Mesothelial cell of epicardium (in vitro differentiated cells): Measurements from ENCODE around the gene ROBO1. TPM values are rescaled to one million over a fixed set of nuclear protein-coding genes. Genes with fewer than 3 reads are reported as not detected.

Experiments used
- DNase-seq, 2 experiments: peaks; one replicate each; pipeline ENCODE4 v3.0.0; 2021; ENCODE audit warnings: low spot score in 2 of 2; ENCODE audit not compliant: unreplicated experiment in 2 of 2
- H3K27ac Mint-ChIP-seq: 2 replicates; pipeline ENCODE4 v1.8.0; 2021; ENCODE audit warnings: mixed read lengths
- H3K27me3 Mint-ChIP-seq: 2 replicates; pipeline ENCODE4 v1.8.0; 2021; ENCODE audit warnings: low read depth, mixed read lengths
- H3K36me3 Mint-ChIP-seq: 2 replicates; pipeline ENCODE4 v1.8.0; 2021; ENCODE audit warnings: mixed read lengths
- H3K4me1 Mint-ChIP-seq: 2 replicates; pipeline ENCODE4 v1.8.0; 2021; ENCODE audit warnings: mixed read lengths
- H3K4me3 Mint-ChIP-seq: 2 replicates; pipeline ENCODE4 v1.8.0; 2021; ENCODE audit warnings: mild to moderate bottlenecking, moderate library complexity, mixed read lengths
- H3K9me3 Mint-ChIP-seq: 2 replicates; pipeline ENCODE4 v1.8.0; 2021; ENCODE audit warnings: mixed read lengths
- CTCF ChIP-seq: fragments of 200-600 bp; sonication (generic); IDR thresholded peaks from one replicate; pipeline ENCODE4 v1.5.0; 2021; ENCODE audit warnings: antibody characterized with exemption; ENCODE audit not compliant: unreplicated experiment
- total RNA-seq: library from RNA; stranded (reverse); gene quantifications from 3 replicates; pipeline ENCODE4 v1.2.1, GENCODE V29; 2021

Gene ROBO1
- total RNA-seq, 1 donor from 2014 or later: 143 TPM

- no peaks in the 10 kb centered on the region for H3K27me3 Mint-ChIP-seq
- H3K27ac Mint-ChIP-seq: no peak overlapping the region
- H3K36me3 Mint-ChIP-seq: no peaks in the 10 kb centered on the region
- H3K4me3 Mint-ChIP-seq: no peak overlapping the region
- no peak for DNase-seq
- TF ChIP-seq CTCF: no peak
- no peaks in the 10 kb centered on the region for H3K4me1 Mint-ChIP-seq
- H3K9me3 Mint-ChIP-seq: no peaks in the 10 kb centered on the region
Measured at GRCh38 chr3:79160421-79160820, 607.4 kb downstream of the ROBO1 start.

- Mint-ChIP-seq H3K27me3 (no peaks in the 10 kb centered on the region), H3K9me3 (no peaks in the 10 kb centered on the region), H3K27ac (no peak overlapping the region), H3K4me3 (no peak overlapping the region), H3K36me3 (no peaks in the 10 kb centered on the region), H3K4me1 (no peaks in the 10 kb centered on the region)
- no peak for TF ChIP-seq CTCF
- DNase-seq: no peak
Measured at GRCh38 chr3:79159736-79160135, 608.1 kb downstream of the ROBO1 start.

- Mint-ChIP-seq H3K27ac (no peak overlapping the region), H3K4me3 (no peak overlapping the region), H3K4me1 (no peaks in the 10 kb centered on the region), H3K27me3 (no peaks in the 10 kb centered on the region), H3K9me3 (no peaks in the 10 kb centered on the region), H3K36me3 (no peaks in the 10 kb centered on the region)
- DNase-seq: no peak
- TF ChIP-seq CTCF: no peak
Measured at GRCh38 chr3:79157191-79157590, 610.6 kb downstream of the ROBO1 start.

- TF ChIP-seq CTCF: no peak
- H3K4me3 Mint-ChIP-seq: no peak overlapping the region
- DNase-seq: no peak
- peaks cover 11% of the 10 kb centered on the region for H3K9me3 Mint-ChIP-seq
- no peaks in the 10 kb centered on the region for H3K4me1 Mint-ChIP-seq
- no peaks in the 10 kb centered on the region for H3K27me3 Mint-ChIP-seq
- H3K27ac Mint-ChIP-seq: no peak overlapping the region
- no peaks in the 10 kb centered on the region for H3K36me3 Mint-ChIP-seq
Measured at GRCh38 chr3:79154865-79155264, 612.9 kb downstream of the ROBO1 start.

- Mint-ChIP-seq H3K4me1 (no peaks in the 10 kb centered on the region), H3K36me3 (no peaks in the 10 kb centered on the region), H3K27me3 (no peaks in the 10 kb centered on the region), H3K9me3 (peaks cover 11% of the 10 kb centered on the region), H3K4me3 (no peak overlapping the region), H3K27ac (no peak overlapping the region)
- TF ChIP-seq CTCF: no peak
- no peak for DNase-seq
Measured at GRCh38 chr3:79148786-79149185, 619.0 kb downstream of the ROBO1 start.

- H3K27me3 Mint-ChIP-seq: no peaks in the 10 kb centered on the region
- H3K27ac Mint-ChIP-seq: no peak overlapping the region
- TF ChIP-seq CTCF: no peak
- no peaks in the 10 kb centered on the region for H3K4me1 Mint-ChIP-seq
- no peak for DNase-seq
- peaks cover 2% of the 10 kb centered on the region for H3K9me3 Mint-ChIP-seq
- H3K36me3 Mint-ChIP-seq: no peaks in the 10 kb centered on the region
- H3K4me3 Mint-ChIP-seq: no peak overlapping the region
Measured at GRCh38 chr3:79146024-79146423, 621.8 kb downstream of the ROBO1 start.
